ENCODE measurements around the gene SMG9. TPM values are rescaled to one million over a fixed set of nuclear protein-coding genes. Genes with fewer than 3 reads are reported as not detected.

Gene SMG9
- total and polyA plus RNA-seq, 2 of the 4 experiments (the other 2 are of a cell fraction), result 4.8 to 24.3 TPM

GRCh38 chr19:43752287-43752875 lies 2.4 kb downstream of the SMG9 start:
- Histone ChIP-seq H4K20me1 (ENCODE audit: insufficient read depth, low read length) (peaks cover 25% of the 10 kb centered on the region), H2BK15ac (ENCODE audit: low read depth, low read length) (no peak overlapping the region), H3K23ac (ENCODE audit: low read depth, low read length) (no peak overlapping the region), H3K79me1 (ENCODE audit: low read depth in 1 of 2, low read length in 2 of 2) (peaks cover 19 to 76% of the 10 kb centered on the region in 2 experiments), H3K4me2 (ENCODE audit: low read depth, low read length) (no peak overlapping the region), H4K8ac (ENCODE audit: low read depth in 2 of 2, low read length in 2 of 2) (no peak overlapping the region), H3K4ac (ENCODE audit: low read depth, low read length) (no peak overlapping the region), H3K4me3 (ENCODE audit: insufficient read depth, low read depth, low read length) (no peak overlapping the region), H4K91ac (ENCODE audit: insufficient read depth, low read depth, low read length) (no peak overlapping the region), H3K36me3 (ENCODE audit: control insufficient read depth, insufficient read depth, low read length) (peaks cover 21% of the 10 kb centered on the region), H3K27ac (ENCODE audit: insufficient read depth, low read length) (no peak overlapping the region), H2BK20ac (ENCODE audit: low read depth, low read length) (no peak overlapping the region), H2AK9ac (replicated peaks; ENCODE audit: low read depth, low read length, poor library complexity) (no peak overlapping the region), H2BK5ac (ENCODE audit: low read depth, low read length, poor library complexity, severe bottlenecking) (peak overlapping the region; percentile 43), H2AK5ac (ENCODE audit: low read depth, low read length) (peak overlapping the region; percentile 87; the same call in 1 of the 2 replicates), H3K14ac (replicated peaks; ENCODE audit: low read depth, low read length) (no peak overlapping the region), H3K4me1 (ENCODE audit: control insufficient read depth, insufficient read depth, low read length) (peaks cover 14% of the 10 kb centered on the region), H3K9me1 (ENCODE audit: insufficient read depth, low read length) (peaks cover 14% of the 10 kb centered on the region), H3K9me3 (ENCODE audit: control insufficient read depth, insufficient read depth, low read length) (no peaks in the 10 kb centered on the region), H4K5ac (ENCODE audit: low read depth, low read length) (no peak overlapping the region), H2AFZ (replicated peaks; ENCODE audit: low read length, poor library complexity) (no peak overlapping the region), H2BK120ac (ENCODE audit: low read depth, low read length) (no peak overlapping the region), H3K18ac (ENCODE audit: low read depth, low read length) (no peak overlapping the region), H3K27me3 (ENCODE audit: control insufficient read depth, insufficient read depth, low read length) (no peaks in the 10 kb centered on the region), H3K9ac (ENCODE audit: low read depth, low read length) (no peak overlapping the region), H3K56ac (ENCODE audit: extremely low read depth, insufficient read depth, low read length) (no peak overlapping the region)
- ATAC-seq (ENCODE audit: low read depth) (no peak), DNase-seq (no peak)
- no peak for TF ChIP-seq SMC3 (IDR thresholded peaks at IDR 0.05; ENCODE audit: low read depth, low read length)
- TF ChIP-seq, protein P1, sequence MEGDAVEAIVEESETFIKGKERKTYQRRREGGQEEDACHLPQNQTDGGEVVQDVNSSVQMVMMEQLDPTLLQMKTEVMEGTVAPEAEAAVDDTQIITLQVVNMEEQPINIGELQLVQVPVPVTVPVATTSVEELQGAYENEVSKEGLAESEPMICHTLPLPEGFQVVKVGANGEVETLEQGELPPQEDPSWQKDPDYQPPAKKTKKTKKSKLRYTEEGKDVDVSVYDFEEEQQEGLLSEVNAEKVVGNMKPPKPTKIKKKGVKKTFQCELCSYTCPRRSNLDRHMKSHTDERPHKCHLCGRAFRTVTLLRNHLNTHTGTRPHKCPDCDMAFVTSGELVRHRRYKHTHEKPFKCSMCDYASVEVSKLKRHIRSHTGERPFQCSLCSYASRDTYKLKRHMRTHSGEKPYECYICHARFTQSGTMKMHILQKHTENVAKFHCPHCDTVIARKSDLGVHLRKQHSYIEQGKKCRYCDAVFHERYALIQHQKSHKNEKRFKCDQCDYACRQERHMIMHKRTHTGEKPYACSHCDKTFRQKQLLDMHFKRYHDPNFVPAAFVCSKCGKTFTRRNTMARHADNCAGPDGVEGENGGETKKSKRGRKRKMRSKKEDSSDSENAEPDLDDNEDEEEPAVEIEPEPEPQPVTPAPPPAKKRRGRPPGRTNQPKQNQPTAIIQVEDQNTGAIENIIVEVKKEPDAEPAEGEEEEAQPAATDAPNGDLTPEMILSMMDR (conservative IDR thresholded peaks at IDR 0.05; ENCODE audit: low read depth, low read length), result no peak
- TF ChIP-seq, protein P2, sequence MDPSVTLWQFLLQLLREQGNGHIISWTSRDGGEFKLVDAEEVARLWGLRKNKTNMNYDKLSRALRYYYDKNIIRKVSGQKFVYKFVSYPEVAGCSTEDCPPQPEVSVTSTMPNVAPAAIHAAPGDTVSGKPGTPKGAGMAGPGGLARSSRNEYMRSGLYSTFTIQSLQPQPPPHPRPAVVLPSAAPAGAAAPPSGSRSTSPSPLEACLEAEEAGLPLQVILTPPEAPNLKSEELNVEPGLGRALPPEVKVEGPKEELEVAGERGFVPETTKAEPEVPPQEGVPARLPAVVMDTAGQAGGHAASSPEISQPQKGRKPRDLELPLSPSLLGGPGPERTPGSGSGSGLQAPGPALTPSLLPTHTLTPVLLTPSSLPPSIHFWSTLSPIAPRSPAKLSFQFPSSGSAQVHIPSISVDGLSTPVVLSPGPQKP (IDR thresholded peaks at IDR 0.05; ENCODE audit: borderline replicate concordance, low read depth, low read length), result no peak
- TF ChIP-seq MAZ (IDR thresholded peaks at IDR 0.05; ENCODE audit: borderline replicate concordance, low read depth, low read length), result no peak
- no peak for TF ChIP-seq MXI1 (IDR thresholded peaks at IDR 0.05; ENCODE audit: borderline replicate concordance, low read depth, low read length)
- BruUV-seq (replicated peaks), result no TSS peak
- dilution Hi-C loops (cut with HindIII; ENCODE audit: low sequenced_read_pairs, unreplicated experiment), result no loop called here
- in situ Hi-C loops (cut with MboI; ENCODE audit: low sequenced_read_pairs), result no loop called here
- CTCF ChIA-PET, result interaction anchor here (0.7 to 1.0 kb wide), 3 partner anchors 14 to 32 kb away, joined by 3 to 7 read pairs (median 4); no protein-coding TSS in a partner anchor
- POLR2A ChIA-PET (ENCODE audit: unreplicated experiment), result interaction anchor here (0.6 to 0.7 kb wide), 3 partner anchors 13 to 225 kb away, joined by 3 to 9 read pairs (median 3); no protein-coding TSS in a partner anchor
- intact Hi-C loops (cut with micrococcal nuclease), result no loop called here
- 91% methylated on average over 4 of the region's 6 CpGs; no CpG with 5 or more reads in 1 of the 2 experiments for WGBS, 2 experiments (ENCODE audit: extremely low coverage in 2 of 2, insufficient read length in 1 of 2)
